ENCODE measurements around the gene CCDC182.

The CCDC182 gene

GRCh38 chr17:57718878-57719277, 26.2 kb downstream of the CCDC182 start:
- H3K27ac ChIP-seq (ENCODE audit: extremely low read depth, low read depth, low read length), result no peak overlapping the region
- H3K36me3 ChIP-seq (ENCODE audit: control insufficient read depth in 2 of 2, insufficient read depth in 1 of 2, low read length in 2 of 2), result no peaks in the 10 kb centered on the region
- H3K9me3 ChIP-seq (ENCODE audit: control insufficient read depth, insufficient read depth, low read depth, low read length), result no peaks in the 10 kb centered on the region
- H3K4me3 ChIP-seq (ENCODE audit: low read depth, low read length), result no peak overlapping the region
- H3K4me1 ChIP-seq (ENCODE audit: control insufficient read depth, insufficient read depth, low read length), result no peaks in the 10 kb centered on the region
- POLR2A ChIA-PET, result no interaction called here
- CTCF ChIA-PET, result interaction anchor here (0.8 kb wide), 1 partner anchor 64 kb away, joined by 3 read pairs; no protein-coding TSS in a partner anchor
- TF ChIP-seq ZNF785 (tag by site-specific recombination; IDR thresholded peaks at IDR 0.05) (no peak), TCF7L2 (IDR thresholded peaks at IDR 0.05; ENCODE audit: borderline replicate concordance, low read depth, low read length) (no peak), ZBTB6 (tag by site-specific recombination; IDR thresholded peaks at IDR 0.05) (no peak), MYNN (tag by site-specific recombination; IDR thresholded peaks at IDR 0.05; ENCODE audit: borderline replicate concordance) (no peak), ZNF214 (tag by site-specific recombination; IDR thresholded peaks at IDR 0.05; ENCODE audit: borderline replicate concordance) (no peak), ZNF610 (tag by site-specific recombination; IDR thresholded peaks at IDR 0.05; ENCODE audit: borderline replicate concordance) (no peak), PRDM1 (tag by site-specific recombination; IDR thresholded peaks at IDR 0.05) (no peak), HOXD13 (CRISPR knock-in tag; IDR thresholded peaks at IDR 0.05; ENCODE audit: borderline replicate concordance) (no peak), PRDM6 (tag by site-specific recombination; IDR thresholded peaks at IDR 0.05) (no peak), ZNF654 (tag by site-specific recombination; IDR thresholded peaks at IDR 0.05; ENCODE audit: low read depth) (no peak), SETDB1 (IDR thresholded peaks at IDR 0.05; ENCODE audit: insufficient read length, low read length) (no peak), ZNF645 (tag by site-specific recombination; IDR thresholded peaks at IDR 0.05) (no peak), ZSCAN16 (tag by site-specific recombination; IDR thresholded peaks at IDR 0.05) (no peak), ZNF2 (tag by site-specific recombination; IDR thresholded peaks at IDR 0.05) (no peak), ZNF114 (tag by site-specific recombination; IDR thresholded peaks at IDR 0.05) (no peak), SCRT1 (tag by site-specific recombination; IDR thresholded peaks at IDR 0.05; ENCODE audit: borderline replicate concordance) (no peak), ZNF202 (tag by site-specific recombination; IDR thresholded peaks at IDR 0.05; ENCODE audit: borderline replicate concordance) (no peak)
- TF ChIP-seq, protein P1, sequence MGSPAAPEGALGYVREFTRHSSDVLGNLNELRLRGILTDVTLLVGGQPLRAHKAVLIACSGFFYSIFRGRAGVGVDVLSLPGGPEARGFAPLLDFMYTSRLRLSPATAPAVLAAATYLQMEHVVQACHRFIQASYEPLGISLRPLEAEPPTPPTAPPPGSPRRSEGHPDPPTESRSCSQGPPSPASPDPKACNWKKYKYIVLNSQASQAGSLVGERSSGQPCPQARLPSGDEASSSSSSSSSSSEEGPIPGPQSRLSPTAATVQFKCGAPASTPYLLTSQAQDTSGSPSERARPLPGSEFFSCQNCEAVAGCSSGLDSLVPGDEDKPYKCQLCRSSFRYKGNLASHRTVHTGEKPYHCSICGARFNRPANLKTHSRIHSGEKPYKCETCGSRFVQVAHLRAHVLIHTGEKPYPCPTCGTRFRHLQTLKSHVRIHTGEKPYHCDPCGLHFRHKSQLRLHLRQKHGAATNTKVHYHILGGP (tag by site-specific recombination; IDR thresholded peaks at IDR 0.05), result no peak
- TF ChIP-seq, protein P2, sequence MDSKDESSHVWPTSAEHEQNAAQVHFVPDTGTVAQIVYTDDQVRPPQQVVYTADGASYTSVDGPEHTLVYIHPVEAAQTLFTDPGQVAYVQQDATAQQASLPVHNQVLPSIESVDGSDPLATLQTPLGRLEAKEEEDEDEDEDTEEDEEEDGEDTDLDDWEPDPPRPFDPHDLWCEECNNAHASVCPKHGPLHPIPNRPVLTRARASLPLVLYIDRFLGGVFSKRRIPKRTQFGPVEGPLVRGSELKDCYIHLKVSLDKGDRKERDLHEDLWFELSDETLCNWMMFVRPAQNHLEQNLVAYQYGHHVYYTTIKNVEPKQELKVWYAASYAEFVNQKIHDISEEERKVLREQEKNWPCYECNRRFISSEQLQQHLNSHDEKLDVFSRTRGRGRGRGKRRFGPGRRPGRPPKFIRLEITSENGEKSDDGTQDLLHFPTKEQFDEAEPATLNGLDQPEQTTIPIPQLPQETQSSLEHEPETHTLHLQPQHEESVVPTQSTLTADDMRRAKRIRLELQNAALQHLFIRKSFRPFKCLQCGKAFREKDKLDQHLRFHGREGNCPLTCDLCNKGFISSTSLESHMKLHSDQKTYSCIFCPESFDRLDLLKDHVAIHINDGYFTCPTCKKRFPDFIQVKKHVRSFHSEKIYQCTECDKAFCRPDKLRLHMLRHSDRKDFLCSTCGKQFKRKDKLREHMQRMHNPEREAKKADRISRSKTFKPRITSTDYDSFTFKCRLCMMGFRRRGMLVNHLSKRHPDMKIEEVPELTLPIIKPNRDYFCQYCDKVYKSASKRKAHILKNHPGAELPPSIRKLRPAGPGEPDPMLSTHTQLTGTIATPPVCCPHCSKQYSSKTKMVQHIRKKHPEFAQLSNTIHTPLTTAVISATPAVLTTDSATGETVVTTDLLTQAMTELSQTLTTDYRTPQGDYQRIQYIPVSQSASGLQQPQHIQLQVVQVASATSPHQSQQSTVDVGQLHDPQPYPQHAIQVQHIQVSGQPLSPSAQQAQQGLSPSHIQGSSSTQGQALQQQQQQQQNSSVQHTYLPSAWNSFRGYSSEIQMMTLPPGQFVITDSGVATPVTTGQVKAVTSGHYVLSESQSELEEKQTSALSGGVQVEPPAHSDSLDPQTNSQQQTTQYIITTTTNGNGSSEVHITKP (tag by site-specific recombination; IDR thresholded peaks at IDR 0.05), result no peak
